GM19328 (cell line): ENCODE results near the gene HAUS5.
"Not testable (repeated sequence)": the region's sequence is repeated elsewhere in the genome, so short reads cannot be mapped to it uniquely, and the experiment has no call there.

Experiments used
- ATAC-seq: cut with Tn5 transposase; IDR thresholded peaks from one replicate; pipeline ENCODE4 v1.9.1; 2021; ENCODE audit warnings: mild to moderate bottlenecking, moderate library complexity; ENCODE audit not compliant: unreplicated experiment

Gene HAUS5

DNA sequence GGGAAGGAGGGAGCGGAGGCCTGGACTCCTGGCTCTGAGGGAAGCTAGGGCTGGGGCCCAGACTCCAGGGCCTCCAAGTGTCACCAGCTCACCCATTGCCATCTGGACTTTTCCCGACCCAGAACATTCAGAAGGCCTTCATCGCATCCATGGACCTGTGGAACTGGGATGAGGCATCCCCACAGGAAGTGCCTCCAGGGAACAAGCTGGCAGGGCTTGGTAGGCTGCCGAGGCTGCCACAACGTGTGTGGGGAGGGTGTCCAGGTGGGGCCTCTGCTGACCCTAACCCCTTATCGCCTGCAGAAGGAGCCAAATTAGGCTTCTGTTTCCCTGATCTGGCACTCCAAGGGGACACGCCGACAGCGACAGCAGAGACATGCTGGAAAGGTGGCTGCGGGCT, 29.8 kb downstream of the HAUS5 start:
- no peak for ATAC-seq

DNA sequence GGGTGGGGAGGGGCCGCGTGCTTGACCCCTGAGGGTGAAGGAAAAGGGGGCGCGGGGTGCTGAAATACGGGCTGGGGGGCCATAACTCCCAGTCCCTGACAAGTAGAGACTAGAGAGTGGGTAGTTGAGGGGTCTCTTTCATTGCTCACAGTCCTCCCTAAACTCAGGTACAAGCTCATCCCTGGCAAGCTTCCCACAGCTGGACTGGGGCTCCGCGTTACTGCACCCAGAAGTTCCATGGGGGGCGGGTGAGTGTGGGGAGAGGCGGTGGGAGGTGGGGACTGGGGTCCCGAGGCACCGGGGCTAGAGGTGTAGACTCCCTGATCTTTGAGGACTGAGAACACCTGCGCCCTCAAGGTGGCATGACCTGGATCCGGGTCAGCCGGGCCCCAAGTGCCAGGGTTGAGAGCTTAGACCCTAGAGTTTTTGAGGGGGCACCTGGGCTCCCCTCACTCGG, 30.3 kb downstream of the HAUS5 start:
- ATAC-seq: no peak

DNA sequence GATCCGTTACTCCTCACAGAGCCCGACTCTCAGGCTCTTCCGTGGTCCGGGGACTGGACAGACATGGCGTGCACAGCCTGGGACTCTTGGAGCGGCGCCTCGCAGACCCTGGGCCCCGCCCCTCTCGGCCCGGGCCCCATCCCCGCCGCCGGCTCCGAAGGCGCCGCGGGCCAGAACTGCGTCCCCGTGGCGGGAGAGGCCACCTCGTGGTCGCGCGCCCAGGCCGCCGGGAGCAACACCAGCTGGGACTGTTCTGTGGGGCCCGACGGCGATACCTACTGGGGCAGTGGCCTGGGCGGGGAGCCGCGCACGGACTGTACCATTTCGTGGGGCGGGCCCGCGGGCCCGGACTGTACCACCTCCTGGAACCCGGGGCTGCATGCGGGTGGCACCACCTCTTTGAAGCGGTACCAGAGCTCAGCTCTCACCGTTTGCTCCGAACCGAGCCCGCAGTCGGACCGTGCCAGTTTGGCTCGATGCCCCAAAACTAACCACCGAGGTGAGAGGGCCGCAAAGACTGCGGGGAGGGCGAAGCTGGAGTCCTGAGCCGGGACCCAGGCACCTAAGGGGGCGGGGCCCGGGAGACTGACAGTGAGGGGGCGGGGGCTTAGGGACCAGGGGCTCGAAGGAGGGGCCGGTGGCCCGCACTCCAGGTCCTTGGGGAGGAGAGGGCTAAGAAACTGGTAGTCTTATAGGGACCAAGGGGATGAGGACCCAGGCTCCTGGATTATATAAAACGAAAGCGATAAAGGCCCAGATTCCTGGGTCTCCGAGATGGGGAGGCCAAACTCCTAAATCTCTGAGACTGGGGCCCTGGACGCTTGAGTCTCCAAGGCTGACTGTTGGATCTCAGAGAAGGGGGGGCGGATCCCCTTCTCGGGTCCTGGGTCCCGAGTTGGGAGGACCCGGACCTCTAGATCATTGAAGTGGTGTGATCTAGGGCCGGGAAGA, 31.0 kb downstream of the HAUS5 start:
- peak; percentile 32 for ATAC-seq

DNA sequence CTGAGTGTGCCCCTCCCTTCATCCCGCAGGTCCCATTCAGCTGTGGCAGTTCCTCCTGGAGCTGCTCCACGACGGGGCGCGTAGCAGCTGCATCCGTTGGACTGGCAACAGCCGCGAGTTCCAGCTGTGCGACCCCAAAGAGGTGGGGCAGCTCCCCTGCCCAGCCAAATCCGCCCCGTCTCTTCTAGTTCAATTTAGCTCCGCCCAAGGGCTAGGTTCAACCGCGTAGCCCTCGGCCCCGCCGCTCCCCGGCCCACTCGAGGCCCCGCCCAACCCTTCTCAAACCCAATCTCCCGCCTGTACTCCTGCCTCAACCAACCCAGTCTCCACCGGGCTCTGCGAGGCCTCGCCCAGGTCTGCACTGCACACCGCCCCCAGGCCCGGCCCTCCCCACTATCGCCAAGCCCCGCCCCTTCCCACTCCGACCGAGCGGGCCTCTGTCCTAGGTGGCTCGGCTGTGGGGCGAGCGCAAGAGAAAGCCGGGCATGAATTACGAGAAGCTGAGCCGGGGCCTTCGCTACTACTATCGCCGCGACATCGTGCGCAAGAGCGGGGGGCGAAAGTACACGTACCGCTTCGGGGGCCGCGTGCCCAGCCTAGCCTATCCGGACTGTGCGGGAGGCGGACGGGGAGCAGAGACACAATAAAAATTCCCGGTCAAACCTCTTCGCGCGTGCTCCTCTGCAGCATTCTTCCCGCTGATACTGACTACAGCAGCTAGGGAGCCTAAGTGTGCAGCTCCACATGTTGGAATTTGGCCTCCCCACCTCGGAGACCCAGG, 31.9 kb downstream of the HAUS5 start:
- ATAC-seq: peak; percentile 61

DNA sequence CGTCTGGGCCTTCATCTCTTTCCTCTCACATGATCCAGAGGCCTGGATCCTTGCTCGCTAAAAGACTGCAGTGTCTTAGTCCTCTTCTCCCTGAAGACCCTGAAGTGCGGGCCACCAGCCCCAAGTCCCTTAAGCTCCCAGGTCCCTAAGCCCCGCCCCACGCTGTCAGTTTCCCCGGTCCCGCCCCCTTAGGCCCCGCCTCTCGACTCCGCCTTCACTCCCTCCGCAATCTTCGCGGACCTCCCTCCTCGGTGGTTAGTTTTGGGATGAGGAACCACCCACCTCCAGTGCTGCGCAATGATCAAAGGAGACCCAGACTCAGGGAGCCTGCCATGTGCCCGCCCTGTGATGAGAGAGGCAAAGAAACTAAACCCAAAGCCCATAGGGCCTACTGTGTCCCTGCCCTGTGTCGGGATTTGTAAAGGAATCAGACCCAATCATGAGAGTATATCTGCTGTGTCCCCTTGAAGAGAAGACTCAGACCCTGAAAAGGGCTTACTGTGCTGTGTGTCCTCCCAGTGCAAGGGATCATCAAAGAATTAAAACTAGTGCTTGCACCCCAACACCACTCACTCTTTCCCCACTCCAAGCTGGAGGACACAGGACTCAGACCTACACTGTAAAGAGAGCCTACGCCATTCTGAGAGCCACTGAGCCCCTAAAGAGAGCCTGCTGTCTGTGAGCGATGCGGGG, 32.6 kb downstream of the HAUS5 start:
- ATAC-seq: no peak

DNA sequence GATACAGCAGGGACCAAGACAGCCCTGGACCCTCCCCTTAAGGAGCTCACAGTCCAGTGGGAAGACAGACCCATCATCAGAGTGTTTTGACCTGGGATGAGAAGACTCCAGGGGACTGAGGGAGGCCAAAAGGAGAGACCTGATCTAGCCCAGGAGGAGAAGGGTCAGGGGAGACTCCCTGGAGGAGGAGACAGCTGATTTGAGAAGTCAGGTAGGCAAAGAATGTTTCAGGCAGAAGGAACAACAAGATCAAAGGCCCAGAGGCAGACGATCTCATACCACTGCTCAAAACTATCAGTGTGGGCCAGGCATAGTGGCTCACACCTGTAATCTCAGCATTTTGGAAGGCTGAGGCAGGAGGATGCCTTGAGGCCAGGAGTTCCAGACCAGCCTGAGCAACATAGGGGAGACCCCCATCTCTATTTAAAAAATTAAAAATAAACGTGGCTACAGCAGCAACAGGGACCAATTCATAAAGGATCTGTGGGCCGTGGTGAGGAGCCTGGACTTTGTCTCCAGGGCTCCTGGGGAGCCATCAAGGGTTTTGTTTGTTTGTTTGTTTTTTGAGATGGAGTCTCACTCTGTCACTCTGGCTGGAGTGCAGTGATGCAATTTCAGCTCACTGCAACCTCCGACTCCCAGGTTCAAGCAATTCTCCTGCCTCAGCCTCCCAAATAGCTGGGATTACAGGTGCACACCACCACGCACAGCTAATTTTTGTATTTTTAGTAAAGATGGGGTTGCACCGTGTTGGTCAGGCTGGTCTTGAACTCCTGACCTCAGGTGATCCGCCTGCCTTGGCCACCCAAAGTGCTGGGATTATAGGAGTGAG, 33.4 kb downstream of the HAUS5 start:
- ATAC-seq: no peak

DNA sequence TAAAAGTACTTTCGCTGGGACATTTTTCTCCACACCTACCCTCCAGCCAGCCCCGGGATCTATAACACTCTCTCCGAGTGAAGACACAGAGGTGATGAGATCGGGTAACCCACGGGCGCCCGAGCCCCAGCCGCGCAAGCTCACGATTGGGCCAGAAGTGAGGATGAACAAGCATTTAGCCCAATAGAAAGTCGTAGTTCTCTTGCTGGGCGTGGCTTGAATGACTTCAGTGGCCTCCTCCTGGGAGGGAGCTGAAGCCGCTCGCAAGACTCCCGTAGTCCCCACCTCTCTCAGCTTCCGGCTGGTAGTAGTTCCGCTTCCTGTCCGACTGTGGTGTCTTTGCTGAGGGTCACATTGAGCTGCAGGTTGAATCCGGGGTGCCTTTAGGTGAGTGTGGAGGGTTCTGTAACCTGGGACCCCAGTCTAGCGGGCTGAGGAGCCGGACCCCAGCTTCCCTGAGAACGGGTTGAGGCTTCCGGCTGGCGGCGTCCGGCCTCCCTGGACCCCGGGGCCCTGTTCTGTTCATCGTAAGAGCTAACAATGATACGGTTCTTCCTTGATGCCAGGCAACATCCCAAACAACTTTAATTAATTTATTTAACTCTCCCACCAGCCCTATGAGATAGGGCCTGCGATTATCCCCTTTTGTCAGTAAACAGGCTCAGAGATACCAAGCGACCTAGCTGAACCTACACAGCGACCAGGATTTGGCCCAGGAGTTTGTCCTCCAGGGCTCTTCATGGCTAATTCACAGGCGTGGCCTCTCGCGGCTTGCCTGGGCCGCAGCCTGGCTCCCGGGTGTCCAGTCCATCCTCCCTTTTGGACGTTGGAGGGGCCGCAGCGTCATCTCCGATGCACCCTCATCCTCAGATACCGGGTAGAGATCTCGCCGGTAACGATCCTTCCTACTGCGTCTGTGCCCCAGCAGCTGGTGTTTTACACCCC, 35.8 kb downstream of the HAUS5 start, which contains the start of gene COX6B1:
TSS of gene COX6B1 (plus strand) at position 307 of the 945 bp plus-strand sequence. CDS start 2,921 bp downstream, outside the sequence.
- ATAC-seq: peak; percentile 48

DNA sequence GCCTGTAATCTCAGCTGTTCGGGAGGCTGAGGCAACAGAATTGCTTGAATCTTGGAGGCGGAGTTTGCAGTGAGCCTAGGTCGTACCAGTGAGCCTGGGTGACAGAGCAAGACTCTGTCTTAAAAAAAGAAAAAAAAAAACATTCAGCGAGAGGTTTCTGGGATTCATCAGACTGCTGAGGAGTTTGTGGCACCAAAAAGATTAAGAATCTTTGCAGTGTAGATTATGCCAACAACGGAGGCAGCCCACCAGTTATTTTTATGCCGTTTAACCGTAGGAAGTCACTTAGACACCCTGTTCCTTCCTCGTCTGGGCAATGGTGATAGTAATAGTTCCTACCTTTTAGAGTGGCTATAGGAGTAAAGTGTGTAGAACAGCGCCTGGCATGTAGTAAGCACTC, 38.0 kb downstream of the HAUS5 start:
- ATAC-seq: no peak

DNA sequence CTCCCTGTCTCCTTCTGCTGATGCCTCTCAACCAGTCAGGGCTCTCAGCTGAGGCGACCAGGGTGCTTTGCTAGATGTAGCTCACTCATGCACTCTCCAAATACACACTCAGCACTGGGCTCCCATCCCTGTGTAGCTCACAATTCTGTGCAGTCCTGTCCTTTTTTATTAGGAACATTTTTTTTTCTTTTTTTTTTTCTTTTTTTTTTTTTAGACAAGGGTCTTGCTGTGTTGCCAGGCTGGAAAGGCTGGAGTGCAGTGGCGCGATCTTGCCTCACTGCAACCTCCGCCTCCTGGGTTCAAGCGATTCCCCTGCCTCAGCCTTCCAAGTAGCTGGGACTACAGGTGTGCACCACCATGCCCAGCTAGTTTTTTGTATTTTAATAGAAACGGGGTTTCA, 42.3 kb downstream of the HAUS5 start:
- ATAC-seq: not testable (repeated sequence)

DNA sequence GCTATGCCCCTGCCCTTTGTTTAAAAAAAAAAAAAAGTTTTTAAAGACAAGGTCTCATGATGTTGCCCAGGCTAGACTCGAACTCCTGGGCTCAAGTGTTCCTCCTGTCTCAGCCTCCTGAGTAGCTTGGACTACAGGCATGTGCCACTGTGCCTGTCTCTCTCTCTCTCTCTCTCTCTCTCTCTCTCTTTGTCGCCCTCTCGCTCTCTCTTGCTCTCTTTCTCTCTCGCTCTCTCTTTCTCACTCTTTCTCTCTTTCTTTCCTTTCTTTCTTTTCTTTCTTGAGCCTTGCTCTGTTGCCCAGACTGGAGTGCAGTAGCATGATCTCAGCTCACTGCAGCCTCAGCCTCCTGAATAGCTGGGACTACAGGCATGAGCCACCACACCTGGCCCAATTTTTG, 43.1 kb downstream of the HAUS5 start:
- no peak for ATAC-seq

DNA sequence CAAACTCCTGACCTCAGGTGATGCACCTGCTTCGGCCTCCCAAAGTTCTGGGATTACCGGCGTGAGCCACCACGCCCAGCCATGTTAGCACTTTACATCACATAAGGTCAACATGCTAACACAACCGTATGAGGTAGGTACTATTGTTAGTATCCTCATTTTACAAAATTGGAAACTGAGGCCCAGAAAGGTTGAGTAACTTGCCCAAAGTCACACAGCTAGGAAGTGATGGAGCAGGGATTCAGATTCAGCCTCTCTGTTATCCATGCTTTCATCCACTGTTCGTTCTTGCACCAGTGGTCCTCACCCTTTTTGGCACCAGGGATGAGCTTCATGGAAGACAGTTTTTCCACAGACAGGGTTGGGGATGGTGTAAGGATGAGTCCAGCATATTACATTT, 44.2 kb downstream of the HAUS5 start:
- no peak for ATAC-seq

DNA sequence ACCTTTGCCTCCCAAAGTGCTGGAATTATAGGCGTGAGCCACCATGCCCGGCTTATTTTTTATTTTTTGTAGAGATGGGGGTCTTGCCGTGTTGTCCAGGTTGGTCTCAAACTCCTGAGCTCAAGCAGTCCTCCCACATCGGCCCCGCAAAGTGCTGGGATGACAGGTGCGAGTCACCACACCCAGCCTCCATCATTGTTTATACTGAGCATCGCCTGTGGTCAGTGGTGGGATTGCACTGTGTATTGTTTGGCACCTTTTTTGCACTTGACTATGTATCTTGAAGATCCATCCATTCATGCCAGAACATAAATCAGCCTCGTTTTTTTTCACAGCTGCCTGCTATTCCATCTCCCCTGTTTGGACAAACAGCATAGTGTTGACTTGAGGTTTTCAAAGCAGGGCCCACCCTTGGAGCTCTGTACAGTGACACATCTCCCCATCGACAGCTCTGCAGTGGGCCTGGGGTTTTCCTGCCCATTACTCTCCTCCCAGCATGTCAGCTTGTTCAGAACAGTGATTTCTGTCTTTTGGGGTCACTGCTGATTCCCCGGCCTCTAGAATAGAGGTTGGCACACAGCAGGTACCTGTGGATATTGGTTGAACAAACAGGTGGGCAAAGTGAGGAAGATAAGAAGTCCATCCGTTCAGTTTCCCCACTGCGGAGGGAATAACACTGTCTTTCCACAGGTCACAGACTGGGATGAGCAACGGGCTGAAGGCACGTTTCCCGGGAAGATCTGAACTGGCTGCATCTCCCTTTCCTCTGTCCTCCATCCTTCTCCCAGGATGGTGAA, 45.6 kb downstream of the HAUS5 start:
- ATAC-seq: no peak

DNA sequence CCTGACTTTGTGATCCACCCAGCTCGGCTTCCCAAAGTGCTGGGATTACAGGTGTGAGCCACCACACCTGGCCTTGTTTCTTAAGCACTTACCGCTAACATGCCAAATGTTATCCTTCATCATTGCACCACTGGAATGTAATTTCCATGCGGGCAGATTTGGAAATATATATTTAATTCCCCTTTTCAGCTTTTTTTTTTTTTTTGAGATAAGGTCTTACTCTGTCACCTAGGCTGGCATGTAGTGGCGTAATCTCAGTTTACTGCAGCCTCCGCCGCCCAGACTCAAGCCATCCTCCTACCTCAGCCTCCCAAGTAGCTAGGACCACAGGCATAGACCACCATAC, 49.4 kb downstream of the HAUS5 start:
- no peak for ATAC-seq

DNA sequence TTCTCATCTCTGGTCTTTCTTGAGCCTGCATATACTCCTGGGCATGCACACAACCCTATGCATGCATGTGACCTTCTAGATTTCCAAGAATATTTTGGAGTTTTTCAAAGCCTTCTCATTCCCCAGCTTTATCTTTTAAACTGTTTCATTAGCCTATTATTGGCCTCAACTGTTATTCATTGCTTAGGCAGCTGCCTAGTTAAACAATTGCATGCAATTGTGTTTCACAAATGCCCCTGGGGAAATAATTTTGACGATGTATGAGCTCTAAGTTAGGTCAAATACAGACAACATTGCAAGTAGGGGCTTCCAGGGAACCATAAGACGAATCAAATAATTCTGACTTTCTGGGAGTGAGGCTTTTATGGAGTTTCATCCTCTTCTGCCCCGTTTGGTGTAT, 51.4 kb downstream of the HAUS5 start:
- no peak for ATAC-seq

DNA sequence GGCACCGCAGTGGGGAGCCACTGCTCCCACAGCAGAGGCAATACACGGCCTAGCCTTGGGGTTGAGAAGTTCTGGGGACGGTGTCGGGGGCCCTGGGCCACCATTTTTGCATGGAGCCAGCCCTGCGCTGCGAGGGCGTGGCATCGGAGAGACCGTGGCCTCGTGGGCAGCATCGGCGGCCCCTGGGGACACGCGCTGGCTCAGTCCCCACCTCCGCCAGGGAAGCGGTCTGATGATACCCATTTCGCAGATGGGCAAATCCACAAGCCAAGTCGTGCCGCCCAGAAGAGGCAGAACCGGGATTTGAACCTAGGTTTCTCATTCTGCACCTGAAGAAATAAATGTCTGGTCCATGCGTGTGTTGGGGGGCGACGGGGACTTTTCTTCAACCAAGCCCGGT, 52.6 kb downstream of the HAUS5 start:
- no peak for ATAC-seq

DNA sequence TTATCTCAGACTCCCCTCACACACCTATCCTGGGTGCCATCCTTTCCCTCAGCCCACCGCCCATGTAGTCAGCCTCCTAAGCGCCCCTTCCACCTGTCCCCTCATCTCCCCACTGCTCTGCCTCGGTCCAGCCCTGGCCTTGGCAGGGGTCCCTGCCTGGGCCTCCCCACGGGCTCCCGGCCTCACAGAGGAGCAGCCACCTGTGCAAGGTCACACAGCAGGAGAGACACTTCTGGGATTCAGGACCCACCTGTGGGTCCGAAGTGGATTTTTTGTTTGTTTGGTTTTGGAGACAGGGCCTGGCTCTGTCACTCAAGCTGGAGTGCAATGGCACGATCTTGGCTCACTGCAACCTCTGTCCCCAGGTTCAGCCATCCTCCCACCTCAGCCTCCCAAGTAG, 53.1 kb downstream of the HAUS5 start:
- no peak for ATAC-seq

DNA sequence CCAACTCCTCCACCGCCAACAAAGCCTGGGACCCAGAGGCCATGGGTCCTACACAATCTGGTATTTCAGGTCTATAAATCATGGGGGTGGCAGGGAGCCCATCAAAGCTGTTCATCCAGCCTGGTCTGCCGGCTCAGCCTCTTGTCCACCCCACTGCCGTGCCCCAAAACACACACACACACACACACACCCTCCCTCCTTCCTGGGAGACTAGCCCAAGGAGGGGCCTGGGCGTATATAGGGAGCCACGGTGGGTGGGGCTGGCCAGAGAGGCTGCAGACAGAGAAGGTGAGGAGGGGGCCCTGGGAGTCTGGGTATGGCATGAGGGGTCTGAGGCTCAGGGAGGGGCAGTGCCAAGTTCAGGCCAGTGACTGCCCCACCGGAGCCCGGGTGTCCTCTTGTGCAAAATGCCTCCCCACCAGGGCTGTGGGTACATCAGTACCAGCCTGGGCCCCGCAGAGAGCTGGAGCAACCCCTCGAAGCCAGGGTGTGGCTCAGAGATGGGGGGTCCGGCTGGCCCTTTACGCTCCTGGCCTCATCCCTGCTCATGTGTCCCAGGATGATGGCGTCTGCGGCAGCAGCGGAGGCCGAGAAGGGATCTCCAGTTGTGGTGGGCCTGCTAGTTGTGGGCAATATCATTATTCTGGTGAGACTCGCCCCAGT, 53.8 kb downstream of the HAUS5 start, which contains the start of gene UPK1A:
TSS of gene UPK1A (plus strand) at position 267 of the 663 bp plus-strand sequence. CDS start at position 563, 296 bp downstream.
- no peak for ATAC-seq

DNA sequence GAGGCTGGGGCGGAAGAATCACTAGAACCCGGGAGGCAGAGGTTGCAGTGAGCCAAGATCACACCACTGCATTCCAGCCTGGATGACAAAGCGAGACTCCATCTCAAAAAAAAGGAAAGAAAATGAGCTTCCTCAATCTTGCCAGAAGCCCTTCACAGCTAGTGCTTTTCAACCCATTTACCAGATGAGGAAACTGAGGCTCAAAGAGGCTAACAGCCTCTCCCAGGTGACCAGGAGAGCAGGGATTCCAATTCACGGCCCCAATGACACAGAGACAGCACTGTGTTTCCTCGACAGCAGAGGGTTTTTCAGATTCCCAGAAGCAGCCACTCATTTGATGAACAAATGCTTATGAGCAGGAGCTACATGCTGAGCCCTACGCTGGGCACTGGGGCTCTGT, 57.0 kb downstream of the HAUS5 start:
- ATAC-seq: no peak
